ENCODE results near the gene CAMKK1. TPM values are rescaled to one million over a fixed set of nuclear protein-coding genes. Genes with fewer than 3 reads are reported as not detected.

CAMKK1 gene
- total and polyA plus RNA-seq, 9 of the 15 experiments (the other 6 are each of a cell fraction or from before 2014, with no cell fraction given): 0.34 to 7.5 (median 4.9) TPM

- no peak for TF ChIP-seq RBM15 (IDR thresholded peaks at IDR 0.05; ENCODE audit: insufficient read depth, low read length)
- TF ChIP-seq RCOR1 (IDR thresholded peaks at IDR 0.05; ENCODE audit: borderline replicate concordance in 1 of 2, low read depth in 2 of 2, low read length in 2 of 2): no peak
- TF ChIP-seq COPS2 (conservative IDR thresholded peaks at IDR 0.05): no peak
- no peak for TF ChIP-seq RBM34 (IDR thresholded peaks at IDR 0.05; ENCODE audit: borderline replicate concordance, insufficient read depth, low read length)
Measured at GRCh38 chr17:3834811-3835210, 58.0 kb downstream of the CAMKK1 start (continued).

- no peak overlapping the region for H3K27ac ChIP-seq (ENCODE audit: extremely low read depth, low read depth, low read length)
- WGBS (ENCODE audit: insufficient coverage, low coverage, missing lambda C conversion rate): 96% methylated on average over 6 of the region's 7 CpGs
- BruUV-seq (replicated peaks): no TSS peak
- FAIRE-seq (no peak), ATAC-seq (no peak), DNase-seq (ENCODE audit: extremely low read depth in 1 of 4, low spot score in 3 of 4) (no peak)
- H3K4me2 ChIP-seq (ENCODE audit: insufficient read depth, low read length): no peak overlapping the region
- H3K36me3 ChIP-seq (ENCODE audit: control insufficient read depth, insufficient read depth, low read length): peaks cover 59% of the 10 kb centered on the region
- POLR2A ChIA-PET: no interaction called here
- H3K4me1 ChIP-seq (replicated peaks in 1 of 2; ENCODE audit: control insufficient read depth in 2 of 2, insufficient read depth in 2 of 2, low read length in 2 of 2): no peaks in the 10 kb centered on the region
- H3K27me3 ChIP-seq (ENCODE audit: control insufficient read depth in 2 of 2, insufficient read depth in 2 of 2, low read length in 2 of 2): no peaks in the 10 kb centered on the region
- CTCF ChIA-PET (ENCODE audit: low intra/inter-chr PET ratio): no interaction called here
- H4K20me1 ChIP-seq (replicated peaks; ENCODE audit: control insufficient read depth, insufficient read depth, low read length): no peaks in the 10 kb centered on the region
- no peaks in the 10 kb centered on the region for H3K9me1 ChIP-seq (ENCODE audit: control insufficient read depth, insufficient read depth, low read length)
- H2AFZ ChIP-seq (ENCODE audit: low read depth, low read length): no peak overlapping the region
- intact Hi-C loops (cut with micrococcal nuclease) (no loop called here), in situ Hi-C loops (cut with MboI) (no loop called here)
- no peak overlapping the region for H3K9ac ChIP-seq (ENCODE audit: insufficient read depth in 1 of 2, low read depth in 2 of 2, low read length in 2 of 2)
- H3K4me3 ChIP-seq: no peak overlapping the region
- H3K9me3 ChIP-seq (replicated peaks; ENCODE audit: control insufficient read depth, insufficient read depth, low read depth, low read length): no peaks in the 10 kb centered on the region
- no peaks in the 10 kb centered on the region for H3K79me2 ChIP-seq (ENCODE audit: control insufficient read depth, insufficient read depth, low read length)
- no peak for TF ChIP-seq ETS2 (tag; IDR thresholded peaks at IDR 0.05; ENCODE audit: borderline replicate concordance, poor library complexity, severe bottlenecking)
- no peak for TF ChIP-seq TEAD2 (tag; IDR thresholded peaks at IDR 0.05)
- TF ChIP-seq, protein P1, sequence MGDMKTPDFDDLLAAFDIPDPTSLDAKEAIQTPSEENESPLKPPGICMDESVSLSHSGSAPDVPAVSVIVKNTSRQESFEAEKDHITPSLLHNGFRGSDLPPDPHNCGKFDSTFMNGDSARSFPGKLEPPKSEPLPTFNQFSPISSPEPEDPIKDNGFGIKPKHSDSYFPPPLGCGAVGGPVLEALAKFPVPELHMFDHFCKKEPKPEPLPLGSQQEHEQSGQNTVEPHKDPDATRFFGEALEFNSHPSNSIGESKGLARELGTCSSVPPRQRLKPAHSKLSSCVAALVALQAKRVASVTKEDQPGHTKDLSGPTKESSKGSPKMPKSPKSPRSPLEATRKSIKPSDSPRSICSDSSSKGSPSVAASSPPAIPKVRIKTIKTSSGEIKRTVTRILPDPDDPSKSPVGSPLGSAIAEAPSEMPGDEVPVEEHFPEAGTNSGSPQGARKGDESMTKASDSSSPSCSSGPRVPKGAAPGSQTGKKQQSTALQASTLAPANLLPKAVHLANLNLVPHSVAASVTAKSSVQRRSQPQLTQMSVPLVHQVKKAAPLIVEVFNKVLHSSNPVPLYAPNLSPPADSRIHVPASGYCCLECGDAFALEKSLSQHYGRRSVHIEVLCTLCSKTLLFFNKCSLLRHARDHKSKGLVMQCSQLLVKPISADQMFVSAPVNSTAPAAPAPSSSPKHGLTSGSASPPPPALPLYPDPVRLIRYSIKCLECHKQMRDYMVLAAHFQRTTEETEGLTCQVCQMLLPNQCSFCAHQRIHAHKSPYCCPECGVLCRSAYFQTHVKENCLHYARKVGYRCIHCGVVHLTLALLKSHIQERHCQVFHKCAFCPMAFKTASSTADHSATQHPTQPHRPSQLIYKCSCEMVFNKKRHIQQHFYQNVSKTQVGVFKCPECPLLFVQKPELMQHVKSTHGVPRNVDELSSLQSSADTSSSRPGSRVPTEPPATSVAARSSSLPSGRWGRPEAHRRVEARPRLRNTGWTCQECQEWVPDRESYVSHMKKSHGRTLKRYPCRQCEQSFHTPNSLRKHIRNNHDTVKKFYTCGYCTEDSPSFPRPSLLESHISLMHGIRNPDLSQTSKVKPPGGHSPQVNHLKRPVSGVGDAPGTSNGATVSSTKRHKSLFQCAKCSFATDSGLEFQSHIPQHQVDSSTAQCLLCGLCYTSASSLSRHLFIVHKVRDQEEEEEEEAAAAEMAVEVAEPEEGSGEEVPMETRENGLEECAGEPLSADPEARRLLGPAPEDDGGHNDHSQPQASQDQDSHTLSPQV (IDR thresholded peaks at IDR 0.05): no peak
- no peak for TF ChIP-seq KLF13 (tag; IDR thresholded peaks at IDR 0.05; ENCODE audit: borderline replicate concordance, low read depth)
- no peak for TF ChIP-seq HLTF (IDR thresholded peaks at IDR 0.05)
- no peak for TF ChIP-seq TAF1 (IDR thresholded peaks at IDR 0.05; ENCODE audit: control insufficient read depth, extremely low read depth, insufficient read depth, low read length, severe bottlenecking)
- no peak for TF ChIP-seq TARDBP (IDR thresholded peaks at IDR 0.05)
- TF ChIP-seq SRSF9 (IDR thresholded peaks at IDR 0.05; ENCODE audit: borderline replicate concordance, low read depth, low read length): no peak
- no peak for TF ChIP-seq BCL6 (CRISPR knock-in tag; IDR thresholded peaks at IDR 0.05)
- TF ChIP-seq, protein P2, sequence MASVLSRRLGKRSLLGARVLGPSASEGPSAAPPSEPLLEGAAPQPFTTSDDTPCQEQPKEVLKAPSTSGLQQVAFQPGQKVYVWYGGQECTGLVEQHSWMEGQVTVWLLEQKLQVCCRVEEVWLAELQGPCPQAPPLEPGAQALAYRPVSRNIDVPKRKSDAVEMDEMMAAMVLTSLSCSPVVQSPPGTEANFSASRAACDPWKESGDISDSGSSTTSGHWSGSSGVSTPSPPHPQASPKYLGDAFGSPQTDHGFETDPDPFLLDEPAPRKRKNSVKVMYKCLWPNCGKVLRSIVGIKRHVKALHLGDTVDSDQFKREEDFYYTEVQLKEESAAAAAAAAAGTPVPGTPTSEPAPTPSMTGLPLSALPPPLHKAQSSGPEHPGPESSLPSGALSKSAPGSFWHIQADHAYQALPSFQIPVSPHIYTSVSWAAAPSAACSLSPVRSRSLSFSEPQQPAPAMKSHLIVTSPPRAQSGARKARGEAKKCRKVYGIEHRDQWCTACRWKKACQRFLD (CRISPR knock-in tag; IDR thresholded peaks at IDR 0.05): no peak
- TF ChIP-seq CC2D1A (IDR thresholded peaks at IDR 0.05): no peak
Measured at GRCh38 chr17:3828852-3829232, 64.0 kb downstream of the CAMKK1 start.
